ENCODE measurements around the gene LMO2. TPM values are rescaled to one million over a fixed set of nuclear protein-coding genes. Genes with fewer than 3 reads are reported as not detected.

LMO2 gene
- total and polyA plus RNA-seq, 2 of the 13 experiments (the other 11 are each of a cell fraction or from before 2014, with no cell fraction given), result not detected

GRCh38 chr11:33863418-33864172 is 28.3 kb downstream of the LMO2 start:
- DNase-seq (ENCODE audit: low spot score) (no peak), ATAC-seq (no peak), FAIRE-seq (no peak)
- Histone ChIP-seq H3K4me1 (ENCODE audit: insufficient read depth, low read length) (no peaks in the 10 kb centered on the region), H3K4me3 (replicated peaks in 1 of 3; ENCODE audit: insufficient read depth in 1 of 3, low read depth in 2 of 3, low read length in 3 of 3) (no peak overlapping the region), H3K4me2 (ENCODE audit: low read depth, low read length) (no peak overlapping the region), H3K27me3 (ENCODE audit: control insufficient read depth in 1 of 2, insufficient read depth in 2 of 2, low read length in 2 of 2) (peaks cover 8 to 84% of the 10 kb centered on the region in 2 experiments), H3K9me3 (ENCODE audit: low read length) (no peaks in the 10 kb centered on the region), H3K9ac (ENCODE audit: insufficient read depth, low read depth, low read length) (no peak overlapping the region), H3K27ac (ENCODE audit: extremely low read length, insufficient read depth, low read length) (no peak overlapping the region), H3K36me3 (replicated peaks in 1 of 2; ENCODE audit: control insufficient read depth in 1 of 2, insufficient read depth in 2 of 2, low read length in 2 of 2) (no peaks in the 10 kb centered on the region), H3K79me2 (ENCODE audit: insufficient read depth, low read length) (no peaks in the 10 kb centered on the region), H2AFZ (ENCODE audit: low read length) (no peak overlapping the region), H4K20me1 (ENCODE audit: insufficient read depth, low read length) (no peaks in the 10 kb centered on the region)
- intact Hi-C loops (cut with micrococcal nuclease; ENCODE audit: unreplicated experiment), result no loop called here
- no TSS peak for BruUV-seq (replicated peaks)
- POLR2A ChIA-PET, result no interaction called here
- in situ Hi-C loops (cut with HindIII; ENCODE audit: extremely low pct_ligation_motif_present, low pct_unique_long_range_greater_than_20kb), result loop anchor here (25.0 kb wide), 1 partner anchor 499 kb away; the partner anchor contains the start of gene ABTB2
- 16% methylated on average over 6 of the region's 7 CpGs for WGBS (ENCODE audit: low lambda C conversion rate)
- CTCF ChIA-PET (ENCODE audit: low intra/inter-chr PET ratio, low total read pairs), result no interaction called here
- TF ChIP-seq ZNF761 (CRISPR knock-in tag; conservative IDR thresholded peaks at IDR 0.05) (no peak), SRSF9 (IDR thresholded peaks at IDR 0.05; ENCODE audit: borderline replicate concordance, insufficient read depth, low read depth, low read length, poor library complexity, severe bottlenecking) (no peak), REST (IDR thresholded peaks at IDR 0.05; ENCODE audit: borderline replicate concordance in 1 of 2, low read depth in 1 of 2, low read length in 2 of 2) (no peak), ZNF513 (CRISPR knock-in tag; conservative IDR thresholded peaks at IDR 0.05) (no peak), PREB (CRISPR knock-in tag; IDR thresholded peaks at IDR 0.05) (no peak), SMYD3 (CRISPR knock-in tag; IDR thresholded peaks at IDR 0.05) (no peak), NCOA1 (CRISPR knock-in tag; IDR thresholded peaks at IDR 0.05) (no peak), SPEN (CRISPR knock-in tag; IDR thresholded peaks at IDR 0.05; ENCODE audit: low read depth) (no peak)
